GM12874 (cell line): ENCODE data around the gene ATP2B1.

Experiments used
- TF ChIP-seq, protein P1 (sequence below): IDR thresholded peaks from 2 replicates; pipeline ENCODE4 v1.5.1; 2011; ENCODE audit warnings: low read depth, mild to moderate bottlenecking, control low read depth, low read length, moderate library complexity; ENCODE audit not compliant: insufficient read depth

Gene ATP2B1

DNA sequence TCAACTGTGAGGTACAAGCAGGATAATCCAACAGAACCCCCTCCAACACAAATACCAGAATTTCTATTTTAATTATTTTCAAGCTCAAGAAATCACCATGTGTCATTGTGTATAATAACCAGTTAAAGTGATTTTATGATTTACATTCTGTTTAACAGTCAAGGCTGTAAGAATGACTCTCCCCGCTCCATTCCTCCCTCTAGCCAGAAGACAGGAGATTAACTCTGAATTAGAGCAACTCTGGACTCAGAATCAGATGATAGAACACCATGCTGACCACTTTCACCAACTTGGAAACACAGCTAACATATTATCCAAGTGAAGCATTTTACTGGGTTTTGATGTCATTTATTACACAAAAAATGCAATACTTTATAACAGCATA, 71.9 kb downstream of the ATP2B1 start:
- TF ChIP-seq, protein P1, sequence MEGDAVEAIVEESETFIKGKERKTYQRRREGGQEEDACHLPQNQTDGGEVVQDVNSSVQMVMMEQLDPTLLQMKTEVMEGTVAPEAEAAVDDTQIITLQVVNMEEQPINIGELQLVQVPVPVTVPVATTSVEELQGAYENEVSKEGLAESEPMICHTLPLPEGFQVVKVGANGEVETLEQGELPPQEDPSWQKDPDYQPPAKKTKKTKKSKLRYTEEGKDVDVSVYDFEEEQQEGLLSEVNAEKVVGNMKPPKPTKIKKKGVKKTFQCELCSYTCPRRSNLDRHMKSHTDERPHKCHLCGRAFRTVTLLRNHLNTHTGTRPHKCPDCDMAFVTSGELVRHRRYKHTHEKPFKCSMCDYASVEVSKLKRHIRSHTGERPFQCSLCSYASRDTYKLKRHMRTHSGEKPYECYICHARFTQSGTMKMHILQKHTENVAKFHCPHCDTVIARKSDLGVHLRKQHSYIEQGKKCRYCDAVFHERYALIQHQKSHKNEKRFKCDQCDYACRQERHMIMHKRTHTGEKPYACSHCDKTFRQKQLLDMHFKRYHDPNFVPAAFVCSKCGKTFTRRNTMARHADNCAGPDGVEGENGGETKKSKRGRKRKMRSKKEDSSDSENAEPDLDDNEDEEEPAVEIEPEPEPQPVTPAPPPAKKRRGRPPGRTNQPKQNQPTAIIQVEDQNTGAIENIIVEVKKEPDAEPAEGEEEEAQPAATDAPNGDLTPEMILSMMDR: no peak

DNA sequence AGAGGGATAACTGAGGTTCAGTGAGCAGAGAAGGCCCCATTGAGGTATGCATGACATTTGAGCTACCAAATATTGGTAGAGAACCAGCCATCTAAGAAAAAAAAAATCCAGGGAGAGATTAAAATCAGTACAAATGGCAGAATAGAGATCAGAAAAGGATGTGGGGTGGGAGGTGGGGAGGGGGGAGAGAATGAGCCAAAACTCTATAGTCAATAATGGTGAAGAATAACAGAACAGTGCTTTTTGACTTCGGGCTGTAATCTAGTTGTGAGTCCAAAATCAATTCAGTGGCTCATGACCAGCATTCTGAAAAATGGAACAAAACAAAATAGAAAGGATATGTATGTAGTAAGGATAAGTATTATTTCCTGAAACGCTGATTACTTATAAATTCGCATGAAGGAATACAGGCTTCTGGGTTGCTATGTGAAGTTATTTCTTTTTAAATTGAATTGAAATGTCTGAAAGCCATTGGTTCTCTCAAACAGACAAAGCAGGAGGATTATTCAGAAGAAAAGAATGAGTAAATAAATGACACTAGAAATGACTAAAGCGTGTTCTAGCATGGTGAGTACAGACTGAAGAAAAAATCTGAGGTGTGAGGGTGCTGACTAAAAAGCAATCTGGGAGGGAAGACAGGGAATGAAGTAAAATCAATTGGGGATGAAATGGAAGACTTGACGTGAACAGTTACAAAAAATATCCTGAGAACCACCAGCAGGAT, 72.4 kb downstream of the ATP2B1 start:
- TF ChIP-seq, protein P1: no peak

DNA sequence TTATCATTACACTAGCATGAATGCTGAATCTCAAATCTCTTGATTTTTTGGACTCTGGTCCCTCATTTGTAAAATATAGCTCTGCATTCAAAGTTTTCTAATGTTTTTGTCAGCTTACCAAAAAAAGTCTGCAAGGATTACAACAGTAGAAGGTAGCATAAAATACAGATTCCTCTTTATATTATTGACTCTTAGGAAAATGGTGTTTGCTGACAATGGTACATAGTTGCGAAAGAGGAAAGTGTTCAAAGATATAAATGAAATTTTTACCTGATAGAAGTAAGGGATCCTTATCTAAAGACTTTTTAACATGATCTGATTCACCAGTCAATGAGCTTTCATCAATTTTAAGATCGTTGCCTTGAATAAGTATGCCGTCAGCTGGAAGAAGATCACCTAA, 74.1 kb downstream of the ATP2B1 start:
- TF ChIP-seq, protein P1: no peak

DNA sequence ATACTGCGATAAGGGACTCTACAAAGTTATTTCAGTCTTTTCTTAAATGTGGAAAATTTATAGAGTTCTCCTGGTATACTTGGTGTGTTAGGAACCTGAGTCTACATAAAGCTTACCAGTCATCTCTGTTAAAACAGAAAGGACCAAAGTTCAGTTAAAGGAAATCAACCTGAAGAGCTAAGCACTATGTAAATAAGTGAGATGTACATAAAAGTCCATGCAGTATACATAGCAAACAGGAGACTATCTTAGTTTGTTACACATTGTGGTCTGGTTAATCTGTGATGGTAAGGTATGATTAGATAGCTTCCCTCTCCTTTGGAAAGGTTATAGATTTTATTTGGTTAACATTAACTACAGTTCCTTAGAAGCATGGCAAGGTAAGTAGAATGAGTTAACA, 75.9 kb downstream of the ATP2B1 start:
- TF ChIP-seq, protein P1: no peak

DNA sequence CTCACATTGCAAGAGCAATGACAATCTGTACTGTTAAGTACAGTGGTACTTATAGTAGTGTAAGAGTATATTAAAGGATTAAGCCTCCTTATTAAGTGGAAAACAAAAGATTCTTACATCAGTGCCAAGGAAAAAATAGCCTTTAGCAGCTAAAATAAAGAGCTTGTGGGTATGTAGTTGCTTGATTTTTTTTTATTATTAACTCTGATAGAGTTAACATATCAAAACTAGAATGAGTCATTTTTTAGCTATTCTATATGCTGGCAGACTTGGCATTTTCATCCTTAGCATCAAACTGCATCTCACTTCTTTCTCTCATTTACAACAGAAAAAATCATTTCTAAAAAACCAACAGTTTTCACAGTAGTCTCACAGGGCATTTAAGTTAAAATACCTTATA, 86.5 kb downstream of the ATP2B1 start:
- TF ChIP-seq, protein P1: no peak

DNA sequence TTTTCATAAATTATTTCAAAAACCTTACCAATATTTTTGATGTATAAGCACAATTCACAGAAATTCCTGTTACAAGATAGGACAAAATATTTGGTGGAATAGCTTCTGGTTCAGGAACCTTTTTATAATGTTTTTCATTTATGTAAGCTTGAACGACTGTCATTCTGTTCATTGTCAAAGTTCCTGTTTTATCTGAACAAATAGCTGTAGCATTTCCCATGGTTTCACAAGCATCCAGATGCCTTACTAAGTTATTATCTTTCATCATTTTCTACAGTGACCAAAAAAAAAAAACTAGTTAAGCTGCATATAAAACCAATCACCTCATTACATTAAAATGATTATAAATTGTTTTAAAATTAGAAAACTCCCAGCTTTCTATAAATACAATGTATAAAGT, 87.1 kb downstream of the ATP2B1 start:
- TF ChIP-seq, protein P1: no peak

DNA sequence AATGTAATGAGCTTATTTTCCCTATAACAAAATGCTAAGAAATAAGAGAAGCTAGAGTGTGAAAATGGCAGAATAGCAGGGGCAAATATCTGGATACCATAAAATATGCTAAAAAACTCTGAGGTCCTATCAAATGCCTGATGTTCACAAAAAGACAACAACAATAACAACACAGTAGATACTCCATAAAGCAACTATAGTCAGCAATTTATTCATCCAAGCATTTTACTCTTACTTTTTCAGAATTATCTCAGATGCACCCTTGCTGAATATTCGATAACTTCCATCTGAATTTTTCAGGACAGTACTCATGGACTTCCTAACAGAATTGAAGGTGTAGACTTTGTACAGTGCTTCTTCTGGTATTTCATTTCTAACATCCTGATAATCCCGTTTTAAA, 88.9 kb downstream of the ATP2B1 start:
- TF ChIP-seq, protein P1: no peak
